ENCODE results near the gene TTC9B. TPM values are rescaled to one million over a fixed set of nuclear protein-coding genes. Genes with fewer than 3 reads are reported as not detected.

The TTC9B gene
- total and polyA plus RNA-seq, 2 of the 8 experiments (the other 6 are each of a cell fraction or from before 2014, with no cell fraction given): 0.26 TPM; not detected in 1

DNA sequence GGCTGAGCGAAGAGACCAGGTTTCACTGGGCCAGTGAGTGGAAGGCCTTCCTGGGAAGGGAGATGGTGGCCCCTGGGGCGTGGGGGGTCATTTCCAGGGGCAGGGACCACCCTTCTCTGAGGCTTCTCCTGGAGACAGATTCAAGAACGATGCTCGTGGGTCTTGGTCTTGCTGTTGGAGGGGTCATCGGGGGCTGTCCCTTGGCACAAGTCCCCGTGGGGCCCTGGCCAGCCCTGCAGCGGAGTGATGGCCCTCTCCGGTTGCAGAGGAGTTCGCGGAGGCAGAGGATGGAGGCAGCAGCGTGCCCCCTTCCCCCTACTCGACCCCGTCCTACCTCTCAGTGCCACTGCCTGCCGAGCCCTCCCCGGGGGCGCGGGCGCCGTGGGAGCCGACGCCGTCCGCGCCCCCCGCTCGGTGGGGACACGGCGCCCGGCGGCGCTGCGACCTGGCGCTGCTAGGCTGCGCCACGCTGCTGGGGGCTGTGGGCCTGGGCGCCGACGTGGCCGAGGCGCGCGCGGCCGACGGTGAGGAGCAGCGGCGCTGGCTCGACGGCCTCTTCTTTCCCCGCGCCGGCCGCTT is 4.8 kb downstream of the TTC9B start:
- Histone ChIP-seq H3K56ac (replicated peaks; ENCODE audit: insufficient read length, low read depth, low read length) (no peak overlapping the region), H2AK5ac (ENCODE audit: low read depth, low read length) (no peak overlapping the region), H3K9me3 (ENCODE audit: insufficient read depth in 2 of 2, low read depth in 1 of 2, low read length in 1 of 2) (no peaks in the 10 kb centered on the region), H2BK20ac (ENCODE audit: low read length) (no peak overlapping the region), H3K18ac (ENCODE audit: extremely low read depth, low read length) (no peak overlapping the region), H2BK5ac (ENCODE audit: low read depth, low read length) (no peak overlapping the region), H3K79me1 (ENCODE audit: low read depth, low read length) (no peaks in the 10 kb centered on the region), H3K27ac (ENCODE audit: low read depth, low read length) (no peak overlapping the region), H3K4me2 (ENCODE audit: insufficient read depth in 1 of 2, low read depth in 2 of 2, low read length in 2 of 2) (no peak overlapping the region), H2AFZ (ENCODE audit: low read length) (no peak overlapping the region), H3K79me2 (ENCODE audit: control insufficient read depth in 1 of 2, insufficient read depth in 2 of 2, low read length in 2 of 2) (no peaks in the 10 kb centered on the region), H4K20me1 (replicated peaks in 1 of 2; ENCODE audit: control insufficient read depth in 1 of 2, insufficient read depth in 2 of 2, low read length in 2 of 2) (peaks cover 3 to 4% of the 10 kb centered on the region in 2 experiments), H3K4me1 (replicated peaks in 1 of 4; ENCODE audit: control insufficient read depth in 3 of 4, insufficient read depth in 4 of 4, low read length in 3 of 4) (peaks cover 0 to 10% (median 6%) of the 10 kb centered on the region in 4 experiments; a peak in 5 of 7 replicates), H3K4ac (replicated peaks; ENCODE audit: insufficient read length, low read depth, low read length) (no peak overlapping the region), H3K36me3 (ENCODE audit: control insufficient read depth in 2 of 4, insufficient read depth in 4 of 4, low read length in 3 of 4) (no peaks in the 10 kb centered on the region), H3K23ac (ENCODE audit: insufficient read length) (no peak overlapping the region), H2BK15ac (ENCODE audit: low read length) (no peak overlapping the region), H3K23me2 (ENCODE audit: low read depth, low read length) (peaks cover 7% of the 10 kb centered on the region; the same call in 1 of the 2 replicates), H2BK120ac (replicated peaks; ENCODE audit: low read depth, low read length) (no peak overlapping the region), H4K5ac (ENCODE audit: insufficient read length, low read depth, low read length) (no peak overlapping the region), H3K9ac (replicated peaks in 1 of 4; ENCODE audit: extremely low read depth in 1 of 4, low read depth in 3 of 4, low read length in 3 of 4) (no peak overlapping the region), H4K8ac (ENCODE audit: extremely low read depth, insufficient read depth, low read length) (no peak overlapping the region), H3K14ac (ENCODE audit: insufficient read length) (no peak overlapping the region), H2BK12ac (ENCODE audit: low read depth, low read length) (no peak overlapping the region), H3K4me3 (ENCODE audit: extremely low read depth in 1 of 4, insufficient read depth in 2 of 4, low read depth in 3 of 4, low read length in 4 of 4) (no peak overlapping the region), H3K27me3 (replicated peaks in 1 of 4; ENCODE audit: control insufficient read depth in 3 of 4, extremely low read depth in 1 of 4, insufficient read depth in 3 of 4, low read length in 3 of 4) (peaks cover 0 to 18% (median 12%) of the 10 kb centered on the region in 4 experiments; a peak in 6 of 7 replicates), H4K91ac (replicated peaks; ENCODE audit: insufficient read length, low read length) (no peak overlapping the region)
- CTCF ChIA-PET (ENCODE audit: partially characterized antibody): no interaction called here
- TF ChIP-seq E2F6 (IDR thresholded peaks at IDR 0.05) (no peak), SP4 (IDR thresholded peaks at IDR 0.05; ENCODE audit: low read length) (no peak), POU5F1 (IDR thresholded peaks at IDR 0.05; ENCODE audit: low read depth, low read length) (no peak), MAFK (IDR thresholded peaks at IDR 0.05; ENCODE audit: low read depth, low read length) (no peak), NANOG (IDR thresholded peaks at IDR 0.05; ENCODE audit: insufficient read depth, low read depth, low read length, poor library complexity, severe bottlenecking) (no peak), CEBPB (IDR thresholded peaks at IDR 0.05; ENCODE audit: low read depth, low read length) (no peak), TAF1 (IDR thresholded peaks at IDR 0.05; ENCODE audit: low read depth, low read length) (no peak), ATF3 (IDR thresholded peaks at IDR 0.05; ENCODE audit: insufficient read depth, low read depth, low read length) (no peak), SUZ12 (IDR thresholded peaks at IDR 0.05; ENCODE audit: low read length) (no peak), JUN (IDR thresholded peaks at IDR 0.05; ENCODE audit: low read depth, low read length) (no peak)
- TF ChIP-seq, protein P1, sequence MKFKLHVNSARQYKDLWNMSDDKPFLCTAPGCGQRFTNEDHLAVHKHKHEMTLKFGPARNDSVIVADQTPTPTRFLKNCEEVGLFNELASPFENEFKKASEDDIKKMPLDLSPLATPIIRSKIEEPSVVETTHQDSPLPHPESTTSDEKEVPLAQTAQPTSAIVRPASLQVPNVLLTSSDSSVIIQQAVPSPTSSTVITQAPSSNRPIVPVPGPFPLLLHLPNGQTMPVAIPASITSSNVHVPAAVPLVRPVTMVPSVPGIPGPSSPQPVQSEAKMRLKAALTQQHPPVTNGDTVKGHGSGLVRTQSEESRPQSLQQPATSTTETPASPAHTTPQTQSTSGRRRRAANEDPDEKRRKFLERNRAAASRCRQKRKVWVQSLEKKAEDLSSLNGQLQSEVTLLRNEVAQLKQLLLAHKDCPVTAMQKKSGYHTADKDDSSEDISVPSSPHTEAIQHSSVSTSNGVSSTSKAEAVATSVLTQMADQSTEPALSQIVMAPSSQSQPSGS (IDR thresholded peaks at IDR 0.05; ENCODE audit: low read length): no peak
- no peak for DNase-seq (ENCODE audit: low read depth in 1 of 2, low spot score in 2 of 2)
- FAIRE-seq: no peak
- POLR2A ChIA-PET (ENCODE audit: partially characterized antibody): interaction anchor here (0.9 kb wide), 1 partner anchor 11 kb away, joined by 3 read pairs; no protein-coding TSS in a partner anchor
- 92% methylated on average over 10 of the region's 53 CpGs; no CpG with 5 or more reads in 1 of the 2 experiments for WGBS, 2 experiments (ENCODE audit: extremely low coverage in 1 of 2, insufficient coverage in 1 of 2, insufficient read length in 1 of 2, insufficient replicate concordance in 2 of 2, low coverage in 1 of 2, low lambda C conversion rate in 2 of 2, missing lambda C conversion rate in 1 of 2)

Data from H1 (cell line).